ENCODE measurements around the gene CCDC89. TPM values are rescaled to one million over a fixed set of nuclear protein-coding genes. Genes with fewer than 3 reads are reported as not detected.

Gene CCDC89
- total and polyA plus RNA-seq, 2 of the 13 experiments (the other 11 are each of a cell fraction or from before 2014, with no cell fraction given), result 0.13 to 0.38 TPM

DNA sequence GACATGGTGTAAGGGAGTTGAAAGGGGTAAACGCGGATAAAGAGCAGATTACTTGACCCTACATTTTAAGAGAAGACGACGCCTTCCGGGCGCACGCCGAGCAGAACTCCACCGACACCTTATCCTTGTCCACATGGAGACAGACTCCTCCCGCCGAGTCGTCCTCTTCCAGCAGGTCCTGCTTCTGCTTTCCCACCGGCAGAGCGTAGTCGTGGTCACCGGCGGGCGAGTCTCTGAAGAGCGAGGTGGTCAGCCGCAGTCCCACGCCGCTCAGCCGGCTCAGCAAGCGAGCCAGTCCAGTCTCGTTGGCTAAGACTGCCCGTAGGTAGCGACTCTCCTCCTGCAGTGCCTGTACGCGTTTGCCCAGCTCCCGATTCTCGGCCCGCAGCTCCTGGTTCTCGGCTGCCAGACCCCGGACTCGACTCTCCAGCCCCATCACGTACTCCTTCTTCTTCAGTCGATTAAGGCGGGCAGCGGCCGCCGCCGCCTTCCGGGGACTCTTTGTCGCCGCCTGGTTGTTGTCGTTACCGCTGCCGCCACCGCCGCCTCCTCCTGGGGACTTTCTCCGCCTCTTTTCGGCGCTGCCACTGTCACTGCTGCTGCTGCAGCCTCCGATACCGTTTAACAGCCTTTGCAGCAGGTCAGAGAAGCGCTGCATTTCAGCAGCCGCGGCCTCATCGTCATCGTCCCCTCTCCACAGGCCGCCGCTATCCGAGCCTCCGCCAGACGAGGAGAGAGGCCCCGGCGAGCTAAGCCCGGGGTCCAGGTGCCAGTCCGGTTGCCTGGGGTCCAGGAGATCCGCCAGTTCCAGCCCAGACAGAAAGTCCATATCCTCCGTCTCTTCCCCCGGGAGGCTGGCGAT lies 22.0 kb downstream of the CCDC89 start (continued):
- TF ChIP-seq TFDP1 (CRISPR knock-in tag; IDR thresholded peaks at IDR 0.05; ENCODE audit: borderline replicate concordance) (no peak), RBM22 (optimal IDR thresholded peaks at IDR 0.05; ENCODE audit: low read length) (no peak), HOXA5 (CRISPR knock-in tag; IDR thresholded peaks at IDR 0.05) (peak; percentile 32; the same call in 1 of the 2 replicates), HNF4A (CRISPR knock-in tag; IDR thresholded peaks at IDR 0.05) (no peak), ZNF138 (CRISPR knock-in tag; IDR thresholded peaks at IDR 0.05; ENCODE audit: low read depth) (0 out of 2 replicates have a peak, but pooled peaks have one; percentile 73), SIN3B (IDR thresholded peaks at IDR 0.05; ENCODE audit: low read length) (no peak), ZNF616 (CRISPR knock-in tag; IDR thresholded peaks at IDR 0.05; ENCODE audit: low read depth) (no peak), GFI1 (CRISPR knock-in tag; IDR thresholded peaks at IDR 0.05; ENCODE audit: borderline replicate concordance) (no peak; the same call in 1 of the 2 replicates), MXD4 (CRISPR knock-in tag; IDR thresholded peaks at IDR 0.05) (no peak), ZNF550 (CRISPR knock-in tag; IDR thresholded peaks at IDR 0.05; ENCODE audit: borderline replicate concordance) (no peak), SKI (IDR thresholded peaks at IDR 0.05; ENCODE audit: partially characterized antibody) (peak; percentile 57), ZNF230 (CRISPR knock-in tag; IDR thresholded peaks at IDR 0.05) (0 out of 2 replicates have a peak, but pooled peaks have one; percentile 62), ZNF446 (CRISPR knock-in tag; IDR thresholded peaks at IDR 0.05) (peak; percentile 7; the same call in 1 of the 2 replicates), ZNF777 (CRISPR knock-in tag; IDR thresholded peaks at IDR 0.05) (no peak), ZNF260 (CRISPR knock-in tag; IDR thresholded peaks at IDR 0.05; ENCODE audit: borderline replicate concordance, low read depth) (no peak), CCDC6 (CRISPR knock-in tag; IDR thresholded peaks at IDR 0.05) (0 out of 2 replicates have a peak, but pooled peaks have one; percentile 71), GABPB1 (CRISPR knock-in tag; IDR thresholded peaks at IDR 0.05) (0 out of 2 replicates have a peak, but pooled peaks have one; percentile 5), EED (CRISPR knock-in tag; IDR thresholded peaks at IDR 0.05) (peak; percentile 75; the same call in 1 of the 2 replicates), HINFP (CRISPR knock-in tag; IDR thresholded peaks at IDR 0.05; ENCODE audit: low read depth) (no peak), BRD4 (CRISPR knock-in tag; IDR thresholded peaks at IDR 0.05) (0 out of 2 replicates have a peak, but pooled peaks have one; percentile 30)
- TF ChIP-seq, protein P1, sequence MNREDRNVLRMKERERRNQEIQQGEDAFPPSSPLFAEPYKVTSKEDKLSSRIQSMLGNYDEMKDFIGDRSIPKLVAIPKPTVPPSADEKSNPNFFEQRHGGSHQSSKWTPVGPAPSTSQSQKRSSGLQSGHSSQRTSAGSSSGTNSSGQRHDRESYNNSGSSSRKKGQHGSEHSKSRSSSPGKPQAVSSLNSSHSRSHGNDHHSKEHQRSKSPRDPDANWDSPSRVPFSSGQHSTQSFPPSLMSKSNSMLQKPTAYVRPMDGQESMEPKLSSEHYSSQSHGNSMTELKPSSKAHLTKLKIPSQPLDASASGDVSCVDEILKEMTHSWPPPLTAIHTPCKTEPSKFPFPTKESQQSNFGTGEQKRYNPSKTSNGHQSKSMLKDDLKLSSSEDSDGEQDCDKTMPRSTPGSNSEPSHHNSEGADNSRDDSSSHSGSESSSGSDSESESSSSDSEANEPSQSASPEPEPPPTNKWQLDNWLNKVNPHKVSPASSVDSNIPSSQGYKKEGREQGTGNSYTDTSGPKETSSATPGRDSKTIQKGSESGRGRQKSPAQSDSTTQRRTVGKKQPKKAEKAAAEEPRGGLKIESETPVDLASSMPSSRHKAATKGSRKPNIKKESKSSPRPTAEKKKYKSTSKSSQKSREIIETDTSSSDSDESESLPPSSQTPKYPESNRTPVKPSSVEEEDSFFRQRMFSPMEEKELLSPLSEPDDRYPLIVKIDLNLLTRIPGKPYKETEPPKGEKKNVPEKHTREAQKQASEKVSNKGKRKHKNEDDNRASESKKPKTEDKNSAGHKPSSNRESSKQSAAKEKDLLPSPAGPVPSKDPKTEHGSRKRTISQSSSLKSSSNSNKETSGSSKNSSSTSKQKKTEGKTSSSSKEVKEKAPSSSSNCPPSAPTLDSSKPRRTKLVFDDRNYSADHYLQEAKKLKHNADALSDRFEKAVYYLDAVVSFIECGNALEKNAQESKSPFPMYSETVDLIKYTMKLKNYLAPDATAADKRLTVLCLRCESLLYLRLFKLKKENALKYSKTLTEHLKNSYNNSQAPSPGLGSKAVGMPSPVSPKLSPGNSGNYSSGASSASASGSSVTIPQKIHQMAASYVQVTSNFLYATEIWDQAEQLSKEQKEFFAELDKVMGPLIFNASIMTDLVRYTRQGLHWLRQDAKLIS (CRISPR knock-in tag; IDR thresholded peaks at IDR 0.05), result no peak

Data from HepG2 (cell line).